Fibroblast of mammary gland (primary cell): ENCODE data around the gene LMTK3.
"Not testable (repeated sequence)": the region's sequence is repeated elsewhere in the genome, so short reads cannot be mapped to it uniquely, and the experiment has no call there.

Source experiments
- DNase-seq: peaks from one replicate; pipeline ENCODE4 v3.0.0-alpha.2; 2010; ENCODE audit warnings: low read depth
- H3K4me3 ChIP-seq: 2 replicates; pipeline ENCODE4 v1.5.1; 2011; ENCODE audit warnings: low read depth, mild to moderate bottlenecking, low read length, moderate library complexity; ENCODE audit not compliant: control insufficient read depth
- TF ChIP-seq, protein P1 (sequence below): conservative IDR thresholded peaks from 2 replicates; pipeline ENCODE4 v1.5.1; 2011; ENCODE audit warnings: low read depth, low read length, inconsistent platforms; ENCODE audit not compliant: control insufficient read depth, insufficient read depth

The LMTK3 gene

DNA sequence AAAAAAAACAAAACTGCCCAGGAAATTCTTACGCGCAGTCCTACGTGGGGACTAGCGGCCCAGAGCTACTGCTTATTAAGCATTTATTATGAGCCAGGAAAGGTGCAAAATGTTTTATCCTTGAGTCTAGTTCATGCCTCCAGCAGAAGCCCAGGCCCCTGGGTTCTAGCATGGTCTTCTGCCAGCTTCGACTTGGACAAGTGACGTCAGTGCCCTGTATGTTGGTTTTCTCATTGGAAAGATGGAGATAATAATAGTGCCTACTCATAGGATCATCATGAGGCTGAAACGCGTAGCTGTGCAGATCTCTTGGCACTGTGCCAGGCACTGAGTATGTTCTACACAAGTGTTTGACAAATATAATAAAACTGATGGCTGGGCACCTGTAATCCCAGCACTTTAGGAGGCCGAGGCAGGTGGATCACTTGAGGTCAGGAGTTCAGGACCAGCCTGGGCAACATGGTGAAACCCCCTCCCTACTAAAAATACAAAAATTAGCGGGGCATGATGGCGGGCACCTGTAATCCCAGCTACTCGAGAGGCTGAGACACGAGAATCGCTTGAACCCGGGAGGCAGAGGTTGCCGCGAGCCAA, 28.0 kb upstream of the LMTK3 start:
- peak; percentile 79 for DNase-seq
- TF ChIP-seq, protein P1, sequence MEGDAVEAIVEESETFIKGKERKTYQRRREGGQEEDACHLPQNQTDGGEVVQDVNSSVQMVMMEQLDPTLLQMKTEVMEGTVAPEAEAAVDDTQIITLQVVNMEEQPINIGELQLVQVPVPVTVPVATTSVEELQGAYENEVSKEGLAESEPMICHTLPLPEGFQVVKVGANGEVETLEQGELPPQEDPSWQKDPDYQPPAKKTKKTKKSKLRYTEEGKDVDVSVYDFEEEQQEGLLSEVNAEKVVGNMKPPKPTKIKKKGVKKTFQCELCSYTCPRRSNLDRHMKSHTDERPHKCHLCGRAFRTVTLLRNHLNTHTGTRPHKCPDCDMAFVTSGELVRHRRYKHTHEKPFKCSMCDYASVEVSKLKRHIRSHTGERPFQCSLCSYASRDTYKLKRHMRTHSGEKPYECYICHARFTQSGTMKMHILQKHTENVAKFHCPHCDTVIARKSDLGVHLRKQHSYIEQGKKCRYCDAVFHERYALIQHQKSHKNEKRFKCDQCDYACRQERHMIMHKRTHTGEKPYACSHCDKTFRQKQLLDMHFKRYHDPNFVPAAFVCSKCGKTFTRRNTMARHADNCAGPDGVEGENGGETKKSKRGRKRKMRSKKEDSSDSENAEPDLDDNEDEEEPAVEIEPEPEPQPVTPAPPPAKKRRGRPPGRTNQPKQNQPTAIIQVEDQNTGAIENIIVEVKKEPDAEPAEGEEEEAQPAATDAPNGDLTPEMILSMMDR = no peak
- no peak overlapping the region for H3K4me3 ChIP-seq

DNA sequence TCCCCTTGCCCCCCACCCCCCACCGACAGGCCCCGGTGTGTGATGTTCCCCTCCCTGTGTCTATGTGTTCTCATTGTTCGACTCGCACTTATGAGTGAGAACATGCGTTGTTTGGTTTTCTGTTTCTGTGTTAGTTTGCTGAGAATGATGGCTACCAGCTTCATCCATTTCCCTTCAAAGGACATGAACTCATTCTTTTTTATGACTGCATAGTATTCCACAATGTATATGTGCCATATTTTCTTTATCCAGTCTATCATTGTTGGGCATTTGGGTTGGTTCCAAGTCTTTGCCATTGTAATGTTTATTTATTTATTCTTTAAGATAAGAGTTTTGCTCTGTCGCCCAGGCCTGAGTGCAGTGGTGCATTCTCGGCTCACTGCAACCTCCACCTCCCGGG, 26.4 kb upstream of the LMTK3 start:
- H3K4me3 ChIP-seq, DNase-seq: not testable (repeated sequence)

DNA sequence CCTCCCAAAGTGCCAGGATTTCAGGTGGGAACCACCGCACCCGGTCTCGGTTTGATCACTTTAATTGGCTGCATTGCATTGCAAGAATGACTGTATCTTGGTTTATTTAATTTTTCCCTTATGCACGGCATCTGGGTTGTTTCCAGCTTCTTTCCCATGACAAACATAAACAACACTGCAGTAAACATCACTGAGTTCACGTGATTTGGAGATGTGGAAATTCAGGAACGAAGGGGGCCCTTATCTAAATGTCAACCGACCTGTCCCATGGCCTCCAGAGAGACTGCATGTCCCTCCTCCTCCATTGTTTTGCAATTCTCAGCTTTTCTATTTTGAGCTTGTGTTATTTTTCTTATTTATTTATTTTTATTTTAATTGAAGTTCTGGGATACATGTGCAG, 25.9 kb upstream of the LMTK3 start:
- no peak for DNase-seq
- TF ChIP-seq, protein P1 = no peak
- H3K4me3 ChIP-seq = no peak overlapping the region

DNA sequence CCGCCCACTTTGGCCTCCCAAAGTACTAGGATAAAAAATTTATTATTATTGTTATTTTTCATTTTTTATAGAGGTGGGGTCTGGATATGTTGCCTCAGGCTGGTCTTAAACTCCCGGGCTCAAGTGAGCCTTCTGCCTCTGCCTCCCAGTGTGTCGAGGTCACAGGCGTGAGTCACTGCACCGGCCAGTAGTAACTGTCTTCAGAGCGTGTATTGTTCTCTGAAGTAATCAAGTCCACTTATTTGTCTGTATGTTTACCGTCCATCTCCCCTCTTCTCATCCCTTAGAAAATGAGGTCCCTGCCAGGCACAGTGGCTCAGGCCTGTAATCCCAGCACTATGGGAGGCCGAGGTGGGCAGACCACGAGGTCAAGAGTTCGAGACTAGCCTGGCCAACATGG, 22.1 kb upstream of the LMTK3 start:
- TF ChIP-seq, protein P1 = no peak
- peak; percentile 15 for DNase-seq
- no peak overlapping the region for H3K4me3 ChIP-seq

DNA sequence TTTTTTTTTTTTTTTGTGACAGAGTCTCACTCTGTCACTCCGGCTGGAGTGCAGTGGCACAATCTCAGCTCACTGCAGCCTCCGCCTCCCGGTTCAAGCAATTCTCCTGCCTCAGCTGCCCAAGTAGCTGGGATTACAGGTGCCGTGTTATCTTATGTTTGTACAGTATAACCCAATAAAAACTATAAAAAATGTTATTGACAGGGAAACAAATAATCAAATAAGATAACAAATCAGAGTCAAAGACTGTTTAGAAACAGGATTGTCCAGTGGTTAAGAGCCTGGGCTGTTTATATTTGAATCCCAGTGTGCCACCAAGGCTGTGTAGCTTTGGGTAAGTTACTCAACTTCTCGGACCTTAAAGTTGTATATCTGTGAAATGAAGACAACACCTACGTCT, 19.1 kb upstream of the LMTK3 start:
- H3K4me3 ChIP-seq = no peak overlapping the region
- TF ChIP-seq, protein P1 = no peak
- DNase-seq = no peak

DNA sequence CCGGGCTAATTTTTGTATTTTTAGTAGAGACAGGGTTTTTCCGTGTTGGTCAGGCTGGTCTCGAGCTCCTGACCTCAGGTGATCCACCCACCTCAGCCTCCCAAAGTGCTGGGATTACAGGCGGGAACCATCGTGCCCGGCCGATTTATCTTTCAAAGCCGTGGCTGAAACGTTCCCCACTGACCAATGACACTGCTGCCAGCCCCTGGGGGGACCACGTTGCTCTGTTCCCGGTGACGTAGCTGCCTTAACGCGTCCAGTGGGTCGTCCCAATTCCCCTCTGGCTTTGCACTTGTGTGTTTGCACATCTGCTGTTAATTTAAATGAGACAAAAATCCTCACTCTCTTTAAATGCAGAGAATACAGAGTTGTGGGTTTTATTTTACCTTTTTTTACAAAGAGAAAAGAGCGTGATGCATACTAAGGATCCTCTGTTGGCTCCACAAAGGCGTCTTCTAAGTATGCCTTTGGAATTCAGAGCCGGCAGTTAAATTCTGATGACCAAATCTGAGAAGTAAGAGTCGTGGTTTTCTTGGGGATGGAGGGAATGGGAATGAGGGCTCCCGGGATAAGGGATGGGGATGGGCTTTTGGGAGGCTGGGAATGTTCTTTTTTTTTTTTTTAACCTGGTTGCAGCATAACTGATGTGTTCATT, 18.6 kb upstream of the LMTK3 start:
- no peak overlapping the region for H3K4me3 ChIP-seq
- TF ChIP-seq, protein P1 = no peak
- DNase-seq = no peak

DNA sequence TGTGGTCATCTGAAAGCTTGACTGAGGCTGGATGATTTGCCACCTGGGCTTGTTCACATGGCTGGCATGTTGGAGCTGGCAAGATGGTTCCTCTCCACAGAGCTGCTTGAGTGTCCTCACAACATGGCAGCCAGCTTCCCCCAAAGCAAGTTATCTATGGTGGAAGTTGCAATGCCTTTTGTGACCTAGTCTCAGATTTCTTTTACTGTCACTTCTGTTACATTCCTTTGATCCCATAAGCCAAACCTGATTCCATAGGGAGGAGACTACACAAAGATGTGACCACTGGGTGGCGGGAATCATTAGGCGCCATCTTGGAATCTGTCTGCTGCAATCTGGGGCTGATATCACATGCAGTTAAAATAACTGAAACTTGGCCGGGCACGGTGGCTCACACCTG, 17.5 kb upstream of the LMTK3 start:
- DNase-seq = no peak
- no peak overlapping the region for H3K4me3 ChIP-seq
- TF ChIP-seq, protein P1 = no peak
